Neural cell (in vitro differentiated cells): ENCODE results near the gene SPTBN1.

Experiments used
- EP300 ChIP-seq: fragments of 450-650 bp; conservative IDR thresholded peaks from 2 replicates; pipeline ENCODE4 v1.6.1; 2014; ENCODE audit warnings: antibody characterized with exemption, mild to moderate bottlenecking, moderate library complexity; ENCODE audit not compliant: poor library complexity, severe bottlenecking
- MXI1 ChIP-seq: fragments of 450-650 bp; conservative IDR thresholded peaks from 2 replicates; pipeline ENCODE4 v1.6.1; 2014; ENCODE audit warnings: antibody characterized with exemption, mild to moderate bottlenecking; ENCODE audit not compliant: poor library complexity, severe bottlenecking
- POLR2AphosphoS5 ChIP-seq: IDR thresholded peaks from 2 replicates; pipeline ENCODE4 v1.6.1; 2012
- REST ChIP-seq: IDR thresholded peaks from 2 replicates; pipeline ENCODE4 v1.6.1; 2012; ENCODE audit warnings: borderline replicate concordance
- TF ChIP-seq, protein P1 (sequence below): fragments of 450-650 bp; IDR thresholded peaks from 2 replicates; pipeline ENCODE4 v1.5.1; 2014; ENCODE audit warnings: antibody characterized with exemption, mild to moderate bottlenecking, moderate library complexity; ENCODE audit not compliant: poor library complexity, severe bottlenecking

- TF ChIP-seq POLR2AphosphoS5 (no peak), MXI1 (no peak), REST (no peak), EP300 (no peak)
- TF ChIP-seq, protein P1, sequence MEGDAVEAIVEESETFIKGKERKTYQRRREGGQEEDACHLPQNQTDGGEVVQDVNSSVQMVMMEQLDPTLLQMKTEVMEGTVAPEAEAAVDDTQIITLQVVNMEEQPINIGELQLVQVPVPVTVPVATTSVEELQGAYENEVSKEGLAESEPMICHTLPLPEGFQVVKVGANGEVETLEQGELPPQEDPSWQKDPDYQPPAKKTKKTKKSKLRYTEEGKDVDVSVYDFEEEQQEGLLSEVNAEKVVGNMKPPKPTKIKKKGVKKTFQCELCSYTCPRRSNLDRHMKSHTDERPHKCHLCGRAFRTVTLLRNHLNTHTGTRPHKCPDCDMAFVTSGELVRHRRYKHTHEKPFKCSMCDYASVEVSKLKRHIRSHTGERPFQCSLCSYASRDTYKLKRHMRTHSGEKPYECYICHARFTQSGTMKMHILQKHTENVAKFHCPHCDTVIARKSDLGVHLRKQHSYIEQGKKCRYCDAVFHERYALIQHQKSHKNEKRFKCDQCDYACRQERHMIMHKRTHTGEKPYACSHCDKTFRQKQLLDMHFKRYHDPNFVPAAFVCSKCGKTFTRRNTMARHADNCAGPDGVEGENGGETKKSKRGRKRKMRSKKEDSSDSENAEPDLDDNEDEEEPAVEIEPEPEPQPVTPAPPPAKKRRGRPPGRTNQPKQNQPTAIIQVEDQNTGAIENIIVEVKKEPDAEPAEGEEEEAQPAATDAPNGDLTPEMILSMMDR: peak; percentile 51
Measured at GRCh38 chr2:54657664-54658083, 201.5 kb downstream of the SPTBN1 start.
